HL-60 (cell line): ENCODE results near the gene MTCL1.

Experiments
- DNase-seq, 2 experiments: peaks; one replicate each; pipeline ENCODE4 v3.0.0-alpha.2; 2010 to 2020; ENCODE audit warnings: low read depth in 1 of 2, low spot score in 1 of 2
- H3K27ac ChIP-seq: fragments of 250-450 bp; sonication (Bioruptor Pico); replicated peaks from 2 replicates; pipeline ENCODE4 v1.5.1; 2020; ENCODE audit warnings: mild to moderate bottlenecking, moderate library complexity
- H3K27me3 ChIP-seq: fragments of 250-450 bp; sonication (Bioruptor Pico); 2 replicates; pipeline ENCODE4 v1.5.1; 2021; ENCODE audit warnings: mild to moderate bottlenecking, moderate library complexity; ENCODE audit not compliant: insufficient read depth, poor library complexity, severe bottlenecking
- H3K4me3 ChIP-seq: replicated peaks from 2 replicates; pipeline ENCODE4 v1.5.1; 2011; ENCODE audit warnings: mild to moderate bottlenecking, control low read depth, low read length; ENCODE audit not compliant: insufficient read depth
- CTCF ChIP-seq: IDR thresholded peaks from one replicate; pipeline ENCODE4 v1.5.1; 2011; ENCODE audit warnings: low read length, control low read depth, inconsistent platforms; ENCODE audit not compliant: insufficient read depth
- GABPA ChIP-seq: IDR thresholded peaks from 2 replicates; pipeline ENCODE4 v1.6.1; 2012; ENCODE audit warnings: low read depth
- POLR2AphosphoS5 ChIP-seq: IDR thresholded peaks from 2 replicates; pipeline ENCODE4 v1.6.1; 2012; ENCODE audit warnings: low read depth
- REST ChIP-seq: IDR thresholded peaks from 2 replicates; pipeline ENCODE4 v1.6.1; 2012; ENCODE audit warnings: low read depth; ENCODE audit not compliant: insufficient replicate concordance
- SPI1 ChIP-seq: IDR thresholded peaks from 2 replicates; pipeline ENCODE4 v1.6.1; 2012; ENCODE audit warnings: low read depth, mild to moderate bottlenecking, borderline replicate concordance

The MTCL1 gene

DNA sequence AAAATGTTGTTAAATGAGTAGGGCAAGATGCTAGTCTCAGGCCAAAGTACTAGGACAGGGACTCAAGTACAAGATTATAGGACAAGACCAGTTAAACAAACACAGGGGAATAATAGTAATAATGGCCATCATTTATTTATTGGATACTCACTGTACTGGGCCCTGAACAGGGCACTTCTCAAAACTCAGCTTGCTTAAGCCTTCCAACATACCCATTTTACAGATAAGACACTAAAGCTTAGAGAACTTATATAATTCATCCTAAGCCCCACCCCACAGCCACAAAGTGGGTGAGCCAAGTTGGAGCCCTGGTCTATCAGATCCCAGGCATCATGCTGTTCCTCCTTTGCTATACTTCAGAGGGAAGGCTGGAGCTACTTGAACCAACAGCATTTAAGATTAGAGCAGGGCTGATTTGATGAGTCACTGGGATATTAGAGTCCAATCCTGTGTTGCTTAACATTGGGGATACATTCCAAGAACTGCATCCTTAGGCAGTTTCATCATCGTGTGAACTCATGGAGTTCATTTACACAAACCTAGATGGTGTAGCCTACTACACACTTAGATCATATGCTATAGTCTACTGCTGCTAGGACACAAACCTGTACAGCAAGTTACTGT is 153.6 kb downstream of the MTCL1 start:
- Histone ChIP-seq H3K27ac (no peak overlapping the region), H3K27me3 (peaks cover 3% of the 10 kb centered on the region), H3K4me3 (no peak overlapping the region)
- TF ChIP-seq CTCF, result no peak
- TF ChIP-seq GABPA, result no peak
- no peak for TF ChIP-seq REST
- no peak for TF ChIP-seq POLR2AphosphoS5
- no peak for TF ChIP-seq SPI1
- no peak for DNase-seq

DNA sequence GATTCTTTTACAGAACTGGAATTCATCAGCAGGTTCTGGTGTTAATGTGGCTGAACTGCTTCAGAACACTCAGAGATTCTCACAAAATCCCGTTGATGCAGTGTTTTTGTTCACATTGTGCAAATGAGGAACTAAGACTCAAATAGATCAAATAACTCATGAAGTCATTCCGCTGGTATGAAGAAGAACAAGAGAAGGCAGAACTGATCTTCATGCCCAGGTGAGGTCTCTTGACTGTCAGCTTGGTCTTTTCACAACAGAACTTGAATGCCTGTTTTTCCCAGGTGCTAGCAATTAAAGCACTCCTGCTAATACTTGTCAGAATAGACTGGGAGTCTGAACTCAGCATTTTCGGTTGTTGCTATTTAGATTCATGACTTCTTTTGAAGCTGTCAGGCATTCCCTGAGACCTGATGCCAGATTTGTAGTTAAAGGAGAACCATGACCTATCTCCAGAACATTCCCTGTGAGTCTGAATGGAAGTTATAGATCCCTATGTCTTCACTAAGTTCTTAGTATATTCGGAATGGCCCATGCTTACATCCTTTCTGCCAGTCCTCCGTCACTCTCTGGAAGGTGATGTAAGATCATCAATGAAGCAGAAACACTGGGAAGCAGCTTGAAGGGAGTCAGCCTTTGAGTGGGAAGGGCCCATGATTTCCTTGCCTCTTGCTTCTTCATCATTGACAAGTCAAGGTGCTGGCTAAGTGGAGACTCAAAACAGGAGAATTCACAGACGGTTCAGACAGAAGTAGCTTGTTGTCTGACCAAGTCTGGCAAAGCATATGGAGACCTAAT is 155.7 kb downstream of the MTCL1 start:
- Histone ChIP-seq H3K27me3 (peaks cover 3% of the 10 kb centered on the region), H3K27ac (no peak overlapping the region), H3K4me3 (no peak overlapping the region)
- no peak for DNase-seq
- TF ChIP-seq POLR2AphosphoS5 (no peak), GABPA (no peak), REST (no peak)

- DNase-seq, result no peak
These were observed 158.1 kb downstream of the MTCL1 start for GRCh38 chr18:8863427-8863826.

More at GRCh38 chr18:8863427-8863826, 158.1 kb downstream of the MTCL1 start:
- no peak overlapping the region for H3K27ac ChIP-seq
- TF ChIP-seq GABPA, result no peak
- no peak for TF ChIP-seq REST
- TF ChIP-seq POLR2AphosphoS5, result no peak
- no peak overlapping the region for H3K4me3 ChIP-seq
- peaks cover 3% of the 10 kb centered on the region for H3K27me3 ChIP-seq
